HG03025 (cell line): ENCODE measurements around the gene VMO1.

Experiments used
- ATAC-seq: cut with Tn5 transposase; IDR thresholded peaks from one replicate; pipeline ENCODE4 v1.9.1; 2021; ENCODE audit warnings: mild to moderate bottlenecking, moderate library complexity; ENCODE audit not compliant: unreplicated experiment, low FRiP score

Gene VMO1

GRCh38 chr17:4800462-4801196 is 14.5 kb upstream of the VMO1 start:
- ATAC-seq = no peak

DNA sequence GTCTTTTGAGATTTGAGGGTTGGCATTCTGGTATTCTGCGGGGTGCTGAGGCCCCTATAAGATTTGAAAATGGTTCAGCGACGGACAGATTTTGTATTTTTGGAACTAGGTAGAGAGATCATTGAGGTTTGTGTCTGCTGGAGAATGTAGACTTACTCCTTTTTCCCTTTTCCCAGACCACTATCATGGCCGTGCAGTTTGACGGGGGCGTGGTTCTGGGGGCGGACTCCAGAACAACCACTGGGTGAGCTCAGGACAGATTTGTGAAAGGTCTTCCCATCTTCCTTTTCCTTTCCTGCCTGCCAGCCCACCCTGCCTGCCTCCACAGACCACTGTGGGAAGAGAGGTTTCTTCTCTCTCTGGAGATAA is 10.4 kb upstream of the VMO1 start:
- no peak for ATAC-seq

- no peak for ATAC-seq
These were observed 9.0 kb upstream of the VMO1 start for GRCh38 chr17:4795168-4795567.

DNA sequence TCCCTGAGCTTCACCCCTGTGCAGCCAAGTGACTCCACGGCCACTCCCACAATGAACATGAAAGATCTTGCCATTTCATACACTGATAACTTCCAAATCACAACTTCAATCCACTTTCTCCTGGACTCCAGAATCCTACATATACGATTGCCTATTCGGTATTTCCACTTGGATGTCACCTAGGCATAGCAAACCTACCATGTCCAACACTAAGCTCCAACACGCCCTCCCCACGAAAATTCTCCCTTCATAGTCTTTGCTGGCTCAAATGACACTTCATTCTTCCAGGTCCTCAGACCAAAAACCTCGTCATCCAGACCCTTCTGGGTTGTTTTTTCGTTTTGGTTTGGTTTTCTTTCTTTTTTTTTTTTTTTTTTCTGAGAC is 4.5 kb upstream of the VMO1 start:
- ATAC-seq = no peak

- peak; percentile 76 for ATAC-seq
These were observed 4.0 kb upstream of the VMO1 start for GRCh38 chr17:4789951-4790704.

DNA sequence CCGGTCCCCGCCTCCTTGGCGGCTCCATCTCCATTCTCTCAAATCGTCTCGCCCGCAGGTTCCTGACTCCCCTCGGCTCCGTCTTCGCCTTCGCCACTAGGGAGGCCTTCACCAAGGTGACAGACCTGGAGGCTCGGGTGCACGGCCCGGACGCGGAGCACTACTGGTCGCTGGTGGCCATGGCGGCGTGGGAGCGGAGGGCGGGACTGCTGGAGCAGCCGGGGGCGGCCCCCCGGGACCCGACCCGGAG is 3.5 kb upstream of the VMO1 start:
- ATAC-seq = no peak

- ATAC-seq = peak; percentile 10
These were observed 2.9 kb upstream of the VMO1 start, which contains the start of gene GLTPD2 for GRCh38 chr17:4788807-4789700. GLTPD2 (plus strand) TSS chr17:4788964; CDS start chr17:4789012, 48 bp downstream.

DNA sequence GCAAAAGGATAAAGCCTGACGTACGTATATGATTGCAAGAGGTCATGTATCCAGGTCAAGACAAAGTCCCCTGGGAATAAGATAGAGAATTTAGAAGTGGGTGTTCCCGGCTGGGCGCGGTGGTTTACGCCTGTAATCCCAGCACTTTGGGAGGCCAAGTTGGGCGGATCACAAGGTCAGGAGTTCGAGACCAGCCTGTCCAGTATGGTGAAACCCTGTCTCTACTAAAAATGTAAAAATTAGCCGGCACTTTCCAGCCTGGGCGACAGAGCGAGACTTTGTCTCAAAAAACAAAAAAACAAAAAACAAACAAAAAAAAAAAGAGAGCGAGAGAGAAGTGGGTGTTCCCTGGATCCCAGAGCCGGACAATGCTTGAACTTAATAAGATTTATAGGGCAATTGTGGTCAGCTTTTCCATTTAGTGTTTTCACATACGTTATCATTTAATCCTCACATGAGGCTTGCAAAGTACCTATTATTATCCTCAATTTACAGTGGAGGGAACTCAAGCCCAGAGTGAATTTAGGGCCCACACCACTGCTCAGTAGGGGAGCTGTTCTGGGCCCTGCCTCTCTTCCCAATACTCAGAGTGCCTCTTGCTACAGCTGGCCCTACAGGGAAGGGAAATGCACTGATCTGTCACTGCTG is 2.1 kb upstream of the VMO1 start:
- ATAC-seq = no peak

- no peak for ATAC-seq
These were observed 352 bp upstream of the VMO1 start for GRCh38 chr17:4786516-4786915.

DNA sequence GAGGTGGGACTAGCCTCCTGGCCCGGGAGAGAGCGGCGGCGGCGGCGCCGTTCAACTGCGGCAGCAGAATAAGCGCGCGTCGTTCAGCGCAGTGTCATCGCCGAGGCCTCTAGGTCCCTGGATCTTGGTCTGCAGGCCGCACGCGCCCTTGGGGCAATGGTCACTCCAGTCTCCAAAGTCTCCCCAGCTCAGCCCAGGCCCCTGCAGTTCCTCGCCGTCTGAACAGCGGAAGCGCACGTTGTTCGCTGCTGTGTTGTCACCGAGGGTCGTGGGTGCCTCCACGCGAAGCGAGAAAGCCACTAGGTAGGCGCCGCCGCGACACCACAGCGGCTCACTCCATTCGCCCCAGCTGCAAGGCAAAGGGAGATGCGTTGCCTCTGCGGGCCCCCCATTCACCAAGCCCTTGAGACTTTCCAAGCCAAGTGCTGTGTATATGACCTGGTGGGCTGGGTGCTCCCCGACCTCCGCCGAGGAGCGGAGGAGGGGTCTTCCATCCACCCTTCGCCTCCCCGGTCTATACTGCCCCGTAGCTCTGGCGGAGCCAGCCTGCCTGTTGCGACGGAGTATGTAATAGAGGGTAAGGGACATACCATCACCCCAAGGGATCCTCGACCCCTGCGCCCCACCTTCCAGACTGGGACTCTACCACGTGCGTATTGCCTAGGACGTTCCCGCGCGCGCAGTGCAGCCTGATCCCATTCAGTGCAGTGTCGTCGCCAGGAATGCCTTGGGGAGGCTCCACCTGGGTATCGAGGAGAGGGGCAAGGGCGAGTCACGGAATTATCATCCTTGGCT is 656 bp downstream of the VMO1 start:
- ATAC-seq = no peak

GRCh38 chr17:4782652-4783051 is 3.5 kb downstream of the VMO1 start:
- ATAC-seq = no peak

GRCh38 chr17:4780325-4780955 is 5.7 kb downstream of the VMO1 start:
- no peak for ATAC-seq

- ATAC-seq = no peak
These were observed 8.0 kb downstream of the VMO1 start for GRCh38 chr17:4777969-4778760.

DNA sequence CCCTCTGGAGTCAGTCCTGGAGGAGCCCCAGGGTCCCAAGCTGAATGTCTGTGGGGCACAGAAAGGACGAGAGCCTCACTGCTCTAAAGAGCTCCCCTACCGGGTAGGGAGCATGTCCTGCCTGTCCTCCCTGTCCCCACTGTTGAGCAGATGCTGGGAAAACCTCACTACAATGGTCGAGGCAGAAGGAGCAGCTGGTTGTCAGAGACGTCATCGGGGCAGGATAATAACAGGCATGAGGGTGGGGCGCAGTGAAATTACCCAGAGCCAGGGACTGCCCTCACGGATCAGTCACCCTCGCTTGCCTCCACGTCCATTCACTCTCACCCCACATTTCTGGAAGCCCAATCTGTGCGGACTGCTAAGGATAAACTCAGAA is 13.9 kb downstream of the VMO1 start:
- no peak for ATAC-seq

DNA sequence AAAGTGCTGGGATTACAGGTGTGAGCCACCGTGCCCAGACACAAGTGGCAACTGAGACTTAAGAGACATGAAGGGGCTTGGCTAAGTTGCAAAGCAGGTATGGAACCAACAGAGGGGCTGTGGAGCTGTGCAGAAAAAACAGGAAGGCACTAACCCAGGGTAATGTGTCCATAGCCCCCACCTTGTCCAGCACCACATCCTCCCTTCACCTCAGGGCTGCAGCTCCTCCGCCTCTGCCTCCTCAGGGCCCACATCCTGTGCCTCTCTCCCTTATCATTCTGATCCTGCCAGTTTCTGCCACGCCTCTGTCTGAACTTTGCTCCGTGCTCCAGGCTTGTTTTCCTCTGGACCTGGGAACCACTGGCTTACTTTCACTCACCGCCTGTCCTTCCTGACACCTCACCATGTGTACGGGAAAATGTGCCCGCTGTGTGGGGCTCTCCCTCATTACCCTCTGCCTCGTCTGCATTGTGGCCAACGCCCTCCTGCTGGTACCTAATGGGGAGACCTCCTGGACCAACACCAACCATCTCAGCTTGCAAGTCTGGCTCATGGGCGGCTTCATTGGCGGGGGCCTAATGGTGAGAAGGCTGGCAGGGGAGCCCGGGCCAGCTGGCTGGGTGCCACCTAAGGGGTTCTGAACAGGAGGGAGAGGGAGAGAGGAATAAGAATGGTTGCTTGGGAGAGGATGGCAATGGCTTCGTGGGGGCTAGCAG is 14.5 kb downstream of the VMO1 start, which contains the start of gene TM4SF5:
TM4SF5 (plus strand) TSS at position 368 of the 716 bp plus-strand sequence; CDS start at position 405, 37 bp downstream.
- no peak for ATAC-seq

DNA sequence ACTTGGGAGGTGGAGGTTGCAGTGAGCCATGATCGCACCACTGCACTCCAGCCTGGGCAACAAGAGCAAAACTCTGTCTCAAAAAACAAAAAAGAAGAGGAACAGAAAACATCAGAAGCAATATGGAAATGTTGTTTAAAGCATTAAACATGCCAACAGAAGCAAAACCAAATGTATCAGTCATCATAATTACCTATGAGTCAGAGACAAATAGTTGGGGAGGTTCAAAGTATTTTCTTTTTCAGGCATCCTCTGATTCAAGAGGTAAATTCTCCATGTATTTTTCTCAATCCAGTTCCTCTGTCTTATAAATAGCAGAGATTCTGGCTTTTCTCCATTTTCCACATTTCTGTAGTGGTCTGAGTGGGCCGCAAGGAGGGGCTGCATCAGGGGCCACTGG is 16.5 kb downstream of the VMO1 start:
- no peak for ATAC-seq

DNA sequence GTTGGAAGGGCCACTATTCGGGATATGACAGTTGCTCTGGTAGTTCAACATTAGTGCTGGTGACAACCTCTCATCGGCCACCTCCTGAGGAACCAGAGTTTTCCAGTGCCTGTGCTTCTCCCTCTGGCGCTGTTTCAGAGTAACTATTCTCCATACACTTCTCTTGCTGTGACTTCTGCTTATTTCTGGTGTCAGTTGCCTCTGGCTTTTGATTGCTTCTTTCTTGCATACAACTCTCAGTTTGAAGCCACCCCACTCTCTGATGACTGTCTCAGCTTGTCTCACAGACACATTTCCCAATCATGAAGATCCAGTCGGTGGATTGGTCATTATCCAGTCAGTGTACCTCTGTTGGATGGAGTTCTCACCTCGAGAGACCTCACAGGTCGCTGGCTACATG is 17.9 kb downstream of the VMO1 start:
- no peak for ATAC-seq

DNA sequence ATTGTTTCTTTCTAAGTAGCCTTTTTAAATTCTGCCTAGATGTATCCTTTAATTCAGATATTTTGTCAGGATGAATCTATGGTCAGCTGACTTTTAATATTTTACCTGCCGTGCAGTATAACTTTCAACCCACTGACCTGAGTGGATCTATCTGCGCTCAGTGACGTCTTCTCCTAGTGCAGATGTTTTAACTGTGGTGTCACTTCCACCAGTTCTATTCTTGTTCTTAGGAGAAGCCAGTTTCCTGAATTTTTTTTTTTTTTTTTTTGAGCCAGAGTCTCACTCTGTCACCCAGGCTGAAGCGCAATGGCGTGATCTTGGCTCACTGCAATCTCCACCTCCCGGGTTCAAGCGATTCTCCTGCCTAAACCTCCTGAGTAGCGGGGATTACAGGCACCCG is 19.4 kb downstream of the VMO1 start:
- no peak for ATAC-seq
